ENCODE results near the gene CNNM2.
"Not testable (repeated sequence)": the region's sequence is repeated elsewhere in the genome, so short reads cannot be mapped to it uniquely, and the experiment has no call there.

GRCh38 chr10:103130180-103130579, 212.1 kb downstream of the CNNM2 start:
- TF ChIP-seq POLR2AphosphoS5 (IDR thresholded peaks at IDR 0.05; ENCODE audit: low read depth, low read length); POLR2A (IDR thresholded peaks at IDR 0.05; ENCODE audit: low read depth, low read length); TAF1 (IDR thresholded peaks at IDR 0.05; ENCODE audit: borderline replicate concordance, low read depth, low read length): not testable (repeated sequence)
